ENCODE results near the gene PCNX1.

PCNX1 gene

DNA sequence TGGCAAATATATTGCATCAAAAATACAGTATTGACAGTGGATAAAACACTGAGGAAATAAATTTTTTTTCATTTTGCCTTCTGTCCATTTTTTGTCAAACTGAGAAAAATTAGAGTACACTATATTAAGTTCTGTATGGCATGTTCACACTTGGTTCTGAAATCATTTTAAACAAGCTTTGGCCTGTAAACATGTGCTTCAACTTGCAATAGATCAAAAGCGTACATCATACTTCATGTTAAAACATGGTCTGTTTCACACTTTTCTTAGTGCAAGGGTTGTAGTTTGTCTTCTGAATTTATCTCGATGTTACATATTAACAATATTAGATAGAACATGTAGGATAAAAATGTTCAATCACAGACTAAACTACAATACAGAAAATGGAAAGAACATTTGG lies 208.0 kb downstream of the PCNX1 start:
- no peak overlapping the region for H3K4me3 ChIP-seq (ENCODE audit: low read depth, low read length)
- TF ChIP-seq POLR2A (IDR thresholded peaks at IDR 0.05; ENCODE audit: extremely low read depth, insufficient read length) = no peak
- TF ChIP-seq MYC (IDR thresholded peaks at IDR 0.05; ENCODE audit: low read depth, low read length) = no peak
- TF ChIP-seq, protein P1, sequence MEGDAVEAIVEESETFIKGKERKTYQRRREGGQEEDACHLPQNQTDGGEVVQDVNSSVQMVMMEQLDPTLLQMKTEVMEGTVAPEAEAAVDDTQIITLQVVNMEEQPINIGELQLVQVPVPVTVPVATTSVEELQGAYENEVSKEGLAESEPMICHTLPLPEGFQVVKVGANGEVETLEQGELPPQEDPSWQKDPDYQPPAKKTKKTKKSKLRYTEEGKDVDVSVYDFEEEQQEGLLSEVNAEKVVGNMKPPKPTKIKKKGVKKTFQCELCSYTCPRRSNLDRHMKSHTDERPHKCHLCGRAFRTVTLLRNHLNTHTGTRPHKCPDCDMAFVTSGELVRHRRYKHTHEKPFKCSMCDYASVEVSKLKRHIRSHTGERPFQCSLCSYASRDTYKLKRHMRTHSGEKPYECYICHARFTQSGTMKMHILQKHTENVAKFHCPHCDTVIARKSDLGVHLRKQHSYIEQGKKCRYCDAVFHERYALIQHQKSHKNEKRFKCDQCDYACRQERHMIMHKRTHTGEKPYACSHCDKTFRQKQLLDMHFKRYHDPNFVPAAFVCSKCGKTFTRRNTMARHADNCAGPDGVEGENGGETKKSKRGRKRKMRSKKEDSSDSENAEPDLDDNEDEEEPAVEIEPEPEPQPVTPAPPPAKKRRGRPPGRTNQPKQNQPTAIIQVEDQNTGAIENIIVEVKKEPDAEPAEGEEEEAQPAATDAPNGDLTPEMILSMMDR (IDR thresholded peaks at IDR 0.05; ENCODE audit: low read depth, low read length) = no peak
- TF ChIP-seq, protein P2, sequence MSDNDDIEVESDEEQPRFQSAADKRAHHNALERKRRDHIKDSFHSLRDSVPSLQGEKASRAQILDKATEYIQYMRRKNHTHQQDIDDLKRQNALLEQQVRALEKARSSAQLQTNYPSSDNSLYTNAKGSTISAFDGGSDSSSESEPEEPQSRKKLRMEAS (IDR thresholded peaks at IDR 0.05; ENCODE audit: low read depth, low read length) = no peak
- DNase-seq (ENCODE audit: low read depth) = no peak

DNA sequence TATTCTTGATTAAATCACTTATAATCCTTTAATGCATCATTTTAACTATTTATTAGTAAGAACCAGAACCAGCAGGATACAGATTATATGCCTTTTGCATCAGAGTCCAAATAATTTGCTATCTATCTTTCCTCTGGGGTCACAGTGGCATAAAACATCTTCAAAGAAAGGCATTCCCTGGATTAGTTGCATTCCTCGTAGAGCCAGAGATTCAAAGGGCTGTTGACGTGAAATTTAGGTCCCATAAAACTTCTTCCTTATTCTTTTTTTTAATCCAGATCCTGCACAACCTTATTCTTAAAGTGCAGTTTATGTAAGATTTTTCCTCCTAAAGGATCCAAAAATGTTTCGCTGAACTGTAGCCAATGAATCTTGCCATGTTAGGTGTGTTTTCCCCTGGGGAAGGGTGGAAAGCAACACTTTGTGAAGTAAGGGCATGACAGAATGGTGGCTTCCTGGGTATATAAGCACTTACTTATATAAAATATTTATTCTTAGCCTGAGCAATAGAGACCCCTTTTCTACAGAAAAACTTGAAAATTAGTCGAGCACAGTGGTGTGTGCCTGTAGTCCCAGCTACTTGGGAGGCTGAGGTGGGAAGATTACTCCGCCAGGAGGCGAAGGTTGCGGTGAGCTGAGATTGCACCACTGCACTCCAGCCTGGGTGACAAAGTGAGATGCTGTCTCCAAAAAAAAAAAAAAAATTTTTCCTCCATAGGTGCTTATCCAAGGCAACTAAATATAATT lies 208.7 kb downstream of the PCNX1 start:
- no peak overlapping the region for H3K4me3 ChIP-seq (ENCODE audit: low read depth, low read length)
- DNase-seq (ENCODE audit: low read depth) = no peak
- TF ChIP-seq, protein P1 (IDR thresholded peaks at IDR 0.05; ENCODE audit: low read depth, low read length) = no peak
- TF ChIP-seq, protein P2 (IDR thresholded peaks at IDR 0.05; ENCODE audit: low read depth, low read length) = no peak
- TF ChIP-seq MYC (IDR thresholded peaks at IDR 0.05; ENCODE audit: low read depth, low read length) (no peak), POLR2A (IDR thresholded peaks at IDR 0.05; ENCODE audit: extremely low read depth, insufficient read length) (no peak)

DNA sequence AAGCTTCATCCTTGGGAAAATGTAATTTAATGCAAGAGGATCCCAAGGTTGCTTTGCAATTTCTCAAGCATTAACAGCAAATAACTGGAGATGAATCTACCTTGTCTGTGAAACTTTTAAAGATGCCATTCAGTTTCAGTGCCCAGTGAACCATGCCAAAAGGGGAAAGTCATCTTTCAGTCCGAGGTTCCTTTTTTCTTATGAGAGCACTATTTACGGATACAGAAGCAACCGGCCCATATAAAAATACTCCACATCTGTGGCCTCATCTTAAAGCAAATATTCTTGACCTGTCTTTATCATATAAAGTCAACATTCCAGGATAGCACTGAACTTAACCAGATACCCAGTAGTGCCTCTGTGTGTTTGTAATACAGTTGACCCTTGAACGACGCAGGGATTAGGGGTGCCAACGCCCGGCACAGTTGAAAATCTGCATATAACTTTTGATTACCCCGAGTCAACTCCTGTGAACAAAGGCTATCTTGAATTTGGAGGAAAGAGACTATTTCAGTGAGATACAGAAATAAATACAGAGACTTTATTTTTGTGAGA lies 209.4 kb downstream of the PCNX1 start:
- H3K4me3 ChIP-seq (ENCODE audit: low read depth, low read length) = no peak overlapping the region
- DNase-seq (ENCODE audit: low read depth) = no peak
- TF ChIP-seq, protein P1 (IDR thresholded peaks at IDR 0.05; ENCODE audit: low read depth, low read length) = no peak
- TF ChIP-seq POLR2A (IDR thresholded peaks at IDR 0.05; ENCODE audit: extremely low read depth, insufficient read length) = no peak
- TF ChIP-seq, protein P2 (IDR thresholded peaks at IDR 0.05; ENCODE audit: low read depth, low read length) = no peak
- no peak for TF ChIP-seq MYC (IDR thresholded peaks at IDR 0.05; ENCODE audit: low read depth, low read length)

DNA sequence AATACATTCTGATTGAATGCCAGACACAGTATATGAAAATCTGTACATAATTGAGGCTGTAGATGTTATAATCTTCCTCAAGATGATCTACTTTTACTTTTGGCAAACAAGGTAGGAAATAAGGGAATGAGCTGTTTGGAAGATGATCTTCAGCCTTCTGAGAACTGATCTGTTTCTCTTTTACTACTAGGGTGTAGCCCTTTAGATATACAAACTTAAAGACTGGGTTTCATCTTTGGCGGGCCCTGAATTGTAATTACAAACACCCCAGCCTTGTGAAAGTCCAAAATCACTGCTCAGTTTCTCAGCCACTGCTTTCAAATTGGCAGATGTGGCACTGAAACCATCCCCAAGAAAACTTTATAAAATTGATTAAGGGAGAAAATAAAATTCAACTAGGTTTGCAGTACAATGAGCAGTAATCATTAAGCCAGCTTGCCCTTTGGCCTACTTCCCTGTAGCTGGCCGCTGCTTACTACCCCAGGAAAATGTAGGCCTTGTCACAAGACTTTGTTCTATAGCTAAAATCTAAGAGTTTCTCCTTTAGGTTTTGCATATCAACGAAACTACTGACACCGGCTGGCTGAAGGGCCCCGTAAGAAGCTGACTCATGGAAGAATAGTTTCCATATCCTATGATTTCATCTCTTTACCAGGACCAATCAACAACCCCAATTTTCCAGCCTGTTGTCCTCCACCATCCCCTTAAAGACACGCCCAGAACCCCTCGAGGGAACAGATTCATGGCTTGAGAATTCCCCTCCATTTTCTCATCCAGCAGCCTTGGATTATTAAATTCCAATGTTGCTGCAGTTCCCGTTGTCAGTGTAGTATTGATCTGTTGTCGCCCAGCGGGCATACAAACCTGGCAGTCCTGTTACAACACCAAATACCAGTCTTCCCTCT lies 210.8 kb downstream of the PCNX1 start:
- no peak for DNase-seq (ENCODE audit: low read depth)
- H3K4me3 ChIP-seq (ENCODE audit: low read depth, low read length) = no peak overlapping the region
- TF ChIP-seq MYC (IDR thresholded peaks at IDR 0.05; ENCODE audit: low read depth, low read length) (no peak), POLR2A (IDR thresholded peaks at IDR 0.05; ENCODE audit: extremely low read depth, insufficient read length) (no peak)
- TF ChIP-seq, protein P2 (IDR thresholded peaks at IDR 0.05; ENCODE audit: low read depth, low read length) = no peak
- TF ChIP-seq, protein P1 (IDR thresholded peaks at IDR 0.05; ENCODE audit: low read depth, low read length) = no peak

DNA sequence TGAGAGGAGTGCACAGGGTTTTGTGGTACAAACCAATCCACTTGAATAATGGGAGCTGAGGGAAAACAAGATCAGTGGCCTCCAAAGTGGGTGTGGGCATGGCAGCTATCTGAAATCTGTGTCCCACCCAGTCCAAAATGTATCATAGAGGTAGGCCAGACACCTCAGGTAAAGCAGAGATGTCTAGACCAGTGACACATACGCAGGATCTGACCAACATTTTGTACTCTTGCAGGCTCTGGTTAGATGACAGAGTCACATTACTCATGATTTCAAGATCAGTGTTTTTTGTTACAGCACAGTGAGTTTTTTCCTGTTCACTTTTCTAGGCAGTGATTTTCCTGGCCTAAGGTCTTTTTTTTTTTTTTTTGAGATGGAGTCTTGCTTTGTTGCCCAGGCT lies 211.8 kb downstream of the PCNX1 start:
- no peak for DNase-seq (ENCODE audit: low read depth)
- TF ChIP-seq, protein P1 (IDR thresholded peaks at IDR 0.05; ENCODE audit: low read depth, low read length) = no peak
- H3K4me3 ChIP-seq (ENCODE audit: low read depth, low read length) = no peak overlapping the region
